GM21786 (cell line): ENCODE results near the gene PLCXD1.
"Not testable (repeated sequence)": the region's sequence is repeated elsewhere in the genome, so short reads cannot be mapped to it uniquely, and the experiment has no call there.

Experiments
- ATAC-seq: cut with Tn5 transposase; IDR thresholded peaks from one replicate; pipeline ENCODE4 v1.9.1; 2021; ENCODE audit not compliant: unreplicated experiment

The PLCXD1 gene

GRCh38 chrX:349702-350101 lies 68.5 kb downstream of the PLCXD1 start:
- ATAC-seq: no peak

- ATAC-seq: no peak
Observed at GRCh38 chrX:350148-350533, 69.0 kb downstream of the PLCXD1 start.

GRCh38 chrX:350534-351323 lies 69.5 kb downstream of the PLCXD1 start:
- ATAC-seq: no peak

GRCh38 chrX:351324-351641 lies 70.1 kb downstream of the PLCXD1 start:
- ATAC-seq: not testable (repeated sequence)

- no peak for ATAC-seq
Observed at GRCh38 chrX:351736-352135, 70.6 kb downstream of the PLCXD1 start.

GRCh38 chrX:352181-352580 lies 71.0 kb downstream of the PLCXD1 start:
- ATAC-seq: no peak

- no peak for ATAC-seq
Observed at GRCh38 chrX:352582-353314, 71.6 kb downstream of the PLCXD1 start.
